HEK293T (cell line): ENCODE data around the gene SCUBE3.

Experiments
- BHLHE40 ChIP-seq: fragments of 450-650 bp; IDR thresholded peaks from 2 replicates; pipeline ENCODE4 v1.6.1; 2016; ENCODE audit warnings: mild to moderate bottlenecking, moderate library complexity, borderline replicate concordance
- FOXA1 ChIP-seq: fragments of 450-650 bp; IDR thresholded peaks from 2 replicates; pipeline ENCODE4 v1.6.1; 2016; ENCODE audit warnings: mild to moderate bottlenecking
- FOXK2 ChIP-seq: fragments of 450-650 bp; IDR thresholded peaks from 2 replicates; pipeline ENCODE4 v1.6.1; 2016; ENCODE audit warnings: mild to moderate bottlenecking
- FOXM1 ChIP-seq: fragments of 450-650 bp; IDR thresholded peaks from 2 replicates; pipeline ENCODE4 v1.6.1; 2017; ENCODE audit warnings: mild to moderate bottlenecking, borderline replicate concordance
- NFRKB ChIP-seq: fragments of 450-650 bp; IDR thresholded peaks from 2 replicates; pipeline ENCODE4 v1.6.1; 2016; ENCODE audit warnings: mild to moderate bottlenecking, moderate library complexity
- PKNOX1 ChIP-seq: fragments of 450-650 bp; IDR thresholded peaks from 2 replicates; pipeline ENCODE4 v1.6.1; 2016
- SP1 ChIP-seq: fragments of 450-650 bp; IDR thresholded peaks from 2 replicates; pipeline ENCODE4 v1.6.1; 2017
- SUZ12 ChIP-seq: fragments of 450-650 bp; IDR thresholded peaks from 2 replicates; pipeline ENCODE4 v1.6.1; 2016; ENCODE audit warnings: mild to moderate bottlenecking
- ZNF384 ChIP-seq: fragments of 450-650 bp; IDR thresholded peaks from 2 replicates; pipeline ENCODE4 v1.6.1; 2016

DNA sequence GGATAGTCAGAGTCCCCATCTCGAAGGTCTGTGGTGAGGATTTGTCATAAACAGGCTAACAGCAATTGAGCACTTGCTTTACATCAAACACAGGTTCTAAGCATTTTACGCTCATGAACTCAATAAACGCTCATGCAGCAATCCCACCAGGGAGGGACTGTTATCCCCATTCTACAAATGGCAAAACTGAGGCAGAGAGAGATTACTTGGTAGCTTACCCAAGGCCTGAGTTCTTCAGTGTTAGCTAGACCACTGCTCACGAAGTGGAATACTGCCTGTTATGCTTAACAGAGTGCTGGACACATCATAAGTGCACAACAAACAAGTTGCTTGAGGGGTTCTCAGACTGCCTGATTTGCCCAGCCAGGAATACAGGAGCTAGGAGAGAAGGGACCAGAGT lies 48.9 kb upstream of the SCUBE3 start:
- TF ChIP-seq FOXA1 (no peak), FOXM1 (no peak), FOXK2 (no peak), NFRKB (no peak), SUZ12 (no peak), SP1 (no peak), PKNOX1 (no peak), BHLHE40 (no peak), ZNF384 (no peak)
